Umbilical cord (tissue), 2 donors: ENCODE measurements around the gene ZBTB33. TPM values are rescaled to one million over a fixed set of nuclear protein-coding genes. Genes with fewer than 3 reads are reported as not detected.

Source experiments
- DNase-seq: peaks from one replicate; pipeline ENCODE4 v3.0.0-alpha.2; 2015; ENCODE audit warnings: low spot score
- total RNA-seq: library from RNA; depleted of rRNA; stranded (reverse); fragments of >200 nt; gene quantifications from one replicate; pipeline ENCODE4 v1.2.3, GENCODE V29; 2014; ENCODE audit warnings: low replicate concordance; ENCODE audit not compliant: insufficient read depth

ZBTB33 gene
- total RNA-seq, 1 donor from 2014 or later = 15.9 TPM

- no peak for DNase-seq
These were observed 56.0 kb downstream of the ZBTB33 start for GRCh38 chrX:120306630-120307029.

Other genes starting within 250 kb of the ZBTB33 start
- gene RHOXF2B, start 173.1 kb upstream of the ZBTB33 start, total RNA-seq = not detected
- not detected for gene RHOXF1, start 134.9 kb upstream of the ZBTB33 start, total RNA-seq
- 0.96 TPM for gene RHOXF2, start 92.2 kb upstream of the ZBTB33 start, total RNA-seq
- gene TMEM255A, start 60.6 kb downstream of the ZBTB33 start, total RNA-seq = 1.7 TPM
- 1.4 TPM for gene ATP1B4, start 111.3 kb downstream of the ZBTB33 start, total RNA-seq
- gene LAMP2, start 218.5 kb downstream of the ZBTB33 start, total RNA-seq = 51.8 TPM